ENCODE data around the gene EQTN.

EQTN gene

GRCh38 chr9:27278374-27278773 is 18.6 kb downstream of the EQTN start:
- no peak overlapping the region for H3K9ac ChIP-seq (ENCODE audit: low read length)
- TF ChIP-seq EZH2phosphoT487 (IDR thresholded peaks at IDR 0.05; ENCODE audit: low read depth): no peak
- no peak for TF ChIP-seq CTCF (IDR thresholded peaks at IDR 0.05; ENCODE audit: low read depth, low read length)
- no peak overlapping the region for H3K4me3 ChIP-seq (ENCODE audit: low read length)
- H3K4me2 ChIP-seq (ENCODE audit: low read length): no peak overlapping the region
- H3K4me1 ChIP-seq (ENCODE audit: low read length): peaks cover 13% of the 10 kb centered on the region
- peaks cover 6% of the 10 kb centered on the region; the same call in 1 of the 2 replicates for H3K27me3 ChIP-seq (ENCODE audit: low read depth, low read length)
- no peak overlapping the region for H2AFZ ChIP-seq (ENCODE audit: low read depth, low read length)
- no peaks in the 10 kb centered on the region for H3K36me3 ChIP-seq (replicated peaks; ENCODE audit: low read depth, low read length)
- no peaks in the 10 kb centered on the region for H3K9me3 ChIP-seq (ENCODE audit: insufficient read depth, low read length)
- no peak overlapping the region for H3K27ac ChIP-seq (ENCODE audit: low read length)
- H3K79me2 ChIP-seq (ENCODE audit: low read length): no peaks in the 10 kb centered on the region
- no peaks in the 10 kb centered on the region for H4K20me1 ChIP-seq (ENCODE audit: insufficient read depth, low read length)

- Histone ChIP-seq H4K20me1 (ENCODE audit: insufficient read depth, low read length) (no peaks in the 10 kb centered on the region), H3K4me2 (ENCODE audit: low read length) (peak overlapping the region; percentile 74), H3K4me3 (ENCODE audit: low read length) (peak overlapping the region; percentile 71), H3K4me1 (ENCODE audit: low read length) (peaks cover 27% of the 10 kb centered on the region), H3K27me3 (ENCODE audit: low read depth, low read length) (no peaks in the 10 kb centered on the region), H3K36me3 (replicated peaks; ENCODE audit: low read depth, low read length) (no peaks in the 10 kb centered on the region), H3K79me2 (ENCODE audit: low read length) (no peaks in the 10 kb centered on the region), H3K9me3 (ENCODE audit: insufficient read depth, low read length) (no peaks in the 10 kb centered on the region), H2AFZ (ENCODE audit: low read depth, low read length) (peak overlapping the region; percentile 83), H3K9ac (ENCODE audit: low read length) (peak overlapping the region; percentile 46), H3K27ac (ENCODE audit: low read length) (no peak overlapping the region)
- TF ChIP-seq EZH2phosphoT487 (IDR thresholded peaks at IDR 0.05; ENCODE audit: low read depth) (no peak), CTCF (IDR thresholded peaks at IDR 0.05; ENCODE audit: low read depth, low read length) (peak; percentile 81)
Measured at GRCh38 chr9:27276193-27277030, 20.5 kb downstream of the EQTN start.

GRCh38 chr9:27273186-27273585 is 23.8 kb downstream of the EQTN start:
- Histone ChIP-seq H2AFZ (ENCODE audit: low read depth, low read length) (no peak overlapping the region), H3K9me3 (ENCODE audit: insufficient read depth, low read length) (no peaks in the 10 kb centered on the region), H3K27ac (ENCODE audit: low read length) (no peak overlapping the region), H3K9ac (ENCODE audit: low read length) (no peak overlapping the region), H3K4me1 (ENCODE audit: low read length) (peaks cover 24% of the 10 kb centered on the region), H3K27me3 (ENCODE audit: low read depth, low read length) (no peaks in the 10 kb centered on the region), H3K4me3 (ENCODE audit: low read length) (no peak overlapping the region), H3K79me2 (ENCODE audit: low read length) (no peaks in the 10 kb centered on the region), H3K4me2 (ENCODE audit: low read length) (no peak overlapping the region), H4K20me1 (ENCODE audit: insufficient read depth, low read length) (no peaks in the 10 kb centered on the region), H3K36me3 (replicated peaks; ENCODE audit: low read depth, low read length) (no peaks in the 10 kb centered on the region)
- no peak for TF ChIP-seq CTCF (IDR thresholded peaks at IDR 0.05; ENCODE audit: low read depth, low read length)
- TF ChIP-seq EZH2phosphoT487 (IDR thresholded peaks at IDR 0.05; ENCODE audit: low read depth): no peak

- H3K4me2 ChIP-seq (ENCODE audit: low read length): peak overlapping the region; percentile 20
- no peaks in the 10 kb centered on the region for H3K9me3 ChIP-seq (ENCODE audit: insufficient read depth, low read length)
- H3K4me1 ChIP-seq (ENCODE audit: low read length): peaks cover 24% of the 10 kb centered on the region
- H3K27me3 ChIP-seq (ENCODE audit: low read depth, low read length): no peaks in the 10 kb centered on the region
- H3K79me2 ChIP-seq (ENCODE audit: low read length): no peaks in the 10 kb centered on the region
- no peak overlapping the region for H3K4me3 ChIP-seq (ENCODE audit: low read length)
- H2AFZ ChIP-seq (ENCODE audit: low read depth, low read length): peak overlapping the region; percentile 59; the same call in 1 of the 2 replicates
- no peaks in the 10 kb centered on the region for H3K36me3 ChIP-seq (replicated peaks; ENCODE audit: low read depth, low read length)
- H3K9ac ChIP-seq (ENCODE audit: low read length): no peak overlapping the region
- no peaks in the 10 kb centered on the region for H4K20me1 ChIP-seq (ENCODE audit: insufficient read depth, low read length)
- no peak overlapping the region for H3K27ac ChIP-seq (ENCODE audit: low read length)
- TF ChIP-seq EZH2phosphoT487 (IDR thresholded peaks at IDR 0.05; ENCODE audit: low read depth): no peak
- no peak for TF ChIP-seq CTCF (IDR thresholded peaks at IDR 0.05; ENCODE audit: low read depth, low read length)
Measured at GRCh38 chr9:27272103-27272502, 24.8 kb downstream of the EQTN start.

Data from OCI-LY3 (cell line).